Endometrium (tissue), 2 donors: ENCODE results near the gene TMEM41A.

Source experiments
- FAIRE-seq: peaks from 2 replicates; lab custom pipeline; 2012; peaks lifted over from hg19 to GRCh38; lab: Jason Lieb, UNC
- donor health status: control.
- donor health status: control.

The TMEM41A gene

GRCh38 chr3:185498503-185499396 is at the start of gene TMEM41A:
TSS of gene TMEM41A (minus strand) at chr3:185499035. CDS start at chr3:185498961, 74 bp downstream.
- no peak for FAIRE-seq

- no peak for FAIRE-seq
These were observed 41.9 kb upstream of the TMEM41A start for GRCh38 chr3:185540695-185541094.

- no peak for FAIRE-seq
These were observed 41.1 kb upstream of the TMEM41A start for GRCh38 chr3:185539934-185540333.

- FAIRE-seq, result no peak
These were observed 38.6 kb upstream of the TMEM41A start for GRCh38 chr3:185537369-185537970.

- no peak for FAIRE-seq
These were observed 35.7 kb upstream of the TMEM41A start for GRCh38 chr3:185534511-185534910.

- no peak for FAIRE-seq
These were observed 34.1 kb upstream of the TMEM41A start for GRCh38 chr3:185532901-185533300.

GRCh38 chr3:185530856-185531255 is 32.0 kb upstream of the TMEM41A start:
- FAIRE-seq, result no peak

- no peak for FAIRE-seq
These were observed 29.7 kb upstream of the TMEM41A start for GRCh38 chr3:185528532-185528931.

- no peak for FAIRE-seq
These were observed 28.5 kb upstream of the TMEM41A start for GRCh38 chr3:185527364-185527763.

- peak; percentile 23 for FAIRE-seq
These were observed 27.6 kb upstream of the TMEM41A start for GRCh38 chr3:185526349-185526951.

- FAIRE-seq, result no peak
These were observed 22.7 kb upstream of the TMEM41A start for GRCh38 chr3:185521349-185522138.

GRCh38 chr3:185519021-185519420 is 20.2 kb upstream of the TMEM41A start:
- FAIRE-seq, result no peak

GRCh38 chr3:185517387-185518130 is 18.7 kb upstream of the TMEM41A start:
- FAIRE-seq, result no peak

GRCh38 chr3:185511711-185512110 is 12.9 kb upstream of the TMEM41A start:
- FAIRE-seq, result no peak

GRCh38 chr3:185508335-185508991 is 9.6 kb upstream of the TMEM41A start:
- FAIRE-seq, result no peak

GRCh38 chr3:185507883-185508282 is 9.0 kb upstream of the TMEM41A start:
- FAIRE-seq, result no peak

GRCh38 chr3:185504636-185505035 is 5.8 kb upstream of the TMEM41A start:
- FAIRE-seq, result no peak

GRCh38 chr3:185503521-185503920 is 4.7 kb upstream of the TMEM41A start:
- no peak for FAIRE-seq

- FAIRE-seq, result no peak
These were observed 4.2 kb upstream of the TMEM41A start for GRCh38 chr3:185502987-185503386.

GRCh38 chr3:185490241-185490640 is 8.6 kb downstream of the TMEM41A start:
- FAIRE-seq, result no peak

- no peak for FAIRE-seq
These were observed 9.4 kb downstream of the TMEM41A start for GRCh38 chr3:185489462-185489861.
